Neural progenitor cell (in vitro differentiated cells): Measurements from ENCODE around the gene SMOC2. TPM values are rescaled to one million over a fixed set of nuclear protein-coding genes. Genes with fewer than 3 reads are reported as not detected.

Experiments used
- DNase-seq: peaks from one replicate; pipeline ENCODE4 v3.0.0-alpha.2; 2016; ENCODE audit warnings: low spot score
- H2AFZ ChIP-seq: fragments of 200-600 bp; sonication (generic); replicated peaks from 2 replicates; pipeline ENCODE4 v1.6.1; 2016; ENCODE audit warnings: antibody characterized with exemption
- H3F3A ChIP-seq: fragments of 200-600 bp; sonication (generic); 2 replicates; pipeline ENCODE4 v1.6.1; 2016; ENCODE audit warnings: antibody characterized with exemption, low read depth
- H3K27ac ChIP-seq: fragments of 200-600 bp; sonication (generic); 2 replicates; pipeline ENCODE4 v1.5.1; 2016; ENCODE audit warnings: mild to moderate bottlenecking
- H3K27me3 ChIP-seq: fragments of 200-600 bp; sonication (generic); 2 replicates; pipeline ENCODE4 v1.6.1; 2016; ENCODE audit warnings: mild to moderate bottlenecking, moderate library complexity
- H3K36me3 ChIP-seq: fragments of 200-600 bp; sonication (generic); 2 replicates; pipeline ENCODE4 v1.5.1; 2016
- H3K4me1 ChIP-seq: fragments of 200-600 bp; sonication (generic); 2 replicates; pipeline ENCODE4 v1.6.1; 2016; ENCODE audit warnings: mixed run types
- H3K4me2 ChIP-seq: fragments of 200-600 bp; sonication (generic); 2 replicates; pipeline ENCODE4 v1.6.1; 2016
- H3K4me3 ChIP-seq: fragments of 200-600 bp; sonication (generic); 2 replicates; pipeline ENCODE4 v1.5.1; 2016
- H3K79me2 ChIP-seq: fragments of 200-600 bp; sonication (generic); 2 replicates; pipeline ENCODE4 v1.6.1; 2016; ENCODE audit warnings: low read depth
- H3K9ac ChIP-seq: fragments of 200-600 bp; sonication (generic); 2 replicates; pipeline ENCODE4 v1.6.1; 2016
- H3K9me3 ChIP-seq: fragments of 200-600 bp; sonication (generic); 2 replicates; pipeline ENCODE4 v1.5.1; 2016; ENCODE audit warnings: low read depth
- H4K20me1 ChIP-seq: fragments of 200-600 bp; sonication (generic); 2 replicates; pipeline ENCODE4 v1.6.1; 2016; ENCODE audit warnings: low read depth
- H3K27ac Mint-ChIP-seq: 3 replicates; pipeline ENCODE4 v1.8.0; 2021; ENCODE audit warnings: mixed read lengths
- H3K27me3 Mint-ChIP-seq: 2 replicates; pipeline ENCODE4 v1.8.0; 2022; ENCODE audit warnings: low read depth, mild to moderate bottlenecking, inconsistent platforms, moderate library complexity, mixed read lengths; ENCODE audit not compliant: insufficient read depth
- H3K36me3 Mint-ChIP-seq: 3 replicates; pipeline ENCODE4 v1.8.0; 2021; ENCODE audit warnings: mixed read lengths
- H3K4me1 Mint-ChIP-seq: 3 replicates; pipeline ENCODE4 v1.8.0; 2021; ENCODE audit warnings: mixed read lengths
- H3K4me3 Mint-ChIP-seq: 3 replicates; pipeline ENCODE4 v1.8.0; 2021; ENCODE audit warnings: mild to moderate bottlenecking, moderate library complexity, mixed read lengths
- H3K9me3 Mint-ChIP-seq: 3 replicates; pipeline ENCODE4 v1.8.0; 2020; ENCODE audit warnings: mixed read lengths
- CTCF ChIP-seq: fragments of 200-600 bp; sonication (generic); IDR thresholded peaks from 2 replicates; pipeline ENCODE4 v1.5.1; 2017; ENCODE audit warnings: antibody characterized with exemption, mild to moderate bottlenecking
- EZH2 ChIP-seq: fragments of 200-600 bp; sonication (generic); IDR thresholded peaks from 2 replicates; pipeline ENCODE4 v1.6.1; 2017; ENCODE audit warnings: antibody characterized with exemption, mild to moderate bottlenecking, moderate library complexity
- EZH2phosphoT487 ChIP-seq: fragments of 200-600 bp; sonication (generic); IDR thresholded peaks from 2 replicates; pipeline ENCODE4 v1.6.1; 2017; ENCODE audit warnings: antibody characterized with exemption
- total RNA-seq: library from RNA; depleted of rRNA; stranded (reverse); fragments of >200 nt; gene quantifications from 2 replicates; pipeline ENCODE4 v1.2.3, GENCODE V29; 2015; ENCODE audit warnings: low replicate concordance

SMOC2 gene
- total RNA-seq, 1 donor from 2014 or later, result 0.75 TPM

GRCh38 chr6:168518348-168518745 is 77.4 kb downstream of the SMOC2 start:
- Histone ChIP-seq H3K27ac (no peak overlapping the region), H3K79me2 (no peaks in the 10 kb centered on the region), H3K27me3 (no peaks in the 10 kb centered on the region), H3K4me3 (no peak overlapping the region), H2AFZ (no peak overlapping the region), H4K20me1 (no peaks in the 10 kb centered on the region), H3K9me3 (no peaks in the 10 kb centered on the region), H3K9ac (no peak overlapping the region), H3F3A (peaks cover 10% of the 10 kb centered on the region), H3K36me3 (no peaks in the 10 kb centered on the region), H3K4me1 (no peaks in the 10 kb centered on the region), H3K4me2 (no peak overlapping the region)
- DNase-seq, result no peak
- Mint-ChIP-seq H3K27ac (no peak overlapping the region), H3K9me3 (no peaks in the 10 kb centered on the region), H3K36me3 (no peaks in the 10 kb centered on the region), H3K27me3 (peaks cover 2% of the 10 kb centered on the region), H3K4me1 (peaks cover 21% of the 10 kb centered on the region), H3K4me3 (no peak overlapping the region)
- no peak for TF ChIP-seq EZH2phosphoT487
- no peak for TF ChIP-seq CTCF
- no peak for TF ChIP-seq EZH2

- Mint-ChIP-seq H3K27ac (no peak overlapping the region), H3K27me3 (peaks cover 2% of the 10 kb centered on the region), H3K36me3 (no peaks in the 10 kb centered on the region), H3K4me1 (peaks cover 21% of the 10 kb centered on the region), H3K4me3 (no peak overlapping the region), H3K9me3 (no peaks in the 10 kb centered on the region)
- Histone ChIP-seq H4K20me1 (no peaks in the 10 kb centered on the region), H3K36me3 (no peaks in the 10 kb centered on the region), H3K4me1 (no peaks in the 10 kb centered on the region), H3K4me2 (no peak overlapping the region), H3F3A (peaks cover 10% of the 10 kb centered on the region), H3K27ac (no peak overlapping the region), H3K27me3 (no peaks in the 10 kb centered on the region), H3K9me3 (no peaks in the 10 kb centered on the region), H3K79me2 (no peaks in the 10 kb centered on the region), H3K4me3 (no peak overlapping the region), H3K9ac (no peak overlapping the region), H2AFZ (no peak overlapping the region)
- no peak for DNase-seq
- no peak for TF ChIP-seq EZH2
- TF ChIP-seq CTCF, result no peak
- no peak for TF ChIP-seq EZH2phosphoT487
Observed at GRCh38 chr6:168518867-168519266, 77.9 kb downstream of the SMOC2 start.

- H3K27me3 ChIP-seq, result no peaks in the 10 kb centered on the region
- peaks cover 2% of the 10 kb centered on the region for H3K27me3 Mint-ChIP-seq
- no peaks in the 10 kb centered on the region for H3K79me2 ChIP-seq
- DNase-seq, result no peak
- no peak overlapping the region for H3K4me3 ChIP-seq
- H3F3A ChIP-seq, result peaks cover 10% of the 10 kb centered on the region
- H2AFZ ChIP-seq, result no peak overlapping the region
- H3K9me3 ChIP-seq, result no peaks in the 10 kb centered on the region
- no peak overlapping the region for H3K4me3 Mint-ChIP-seq
- H3K36me3 Mint-ChIP-seq, result no peaks in the 10 kb centered on the region
- no peaks in the 10 kb centered on the region for H3K36me3 ChIP-seq
- no peak overlapping the region for H3K27ac Mint-ChIP-seq
- H3K4me1 Mint-ChIP-seq, result peaks cover 14% of the 10 kb centered on the region
- H3K4me1 ChIP-seq, result peaks cover 6% of the 10 kb centered on the region
- no peak overlapping the region for H3K27ac ChIP-seq
- H4K20me1 ChIP-seq, result no peaks in the 10 kb centered on the region
- H3K4me2 ChIP-seq, result no peak overlapping the region
- H3K9me3 Mint-ChIP-seq, result no peaks in the 10 kb centered on the region
- TF ChIP-seq CTCF, result no peak
- no peak for TF ChIP-seq EZH2
- TF ChIP-seq EZH2phosphoT487, result no peak
- no peak overlapping the region for H3K9ac ChIP-seq
Observed at GRCh38 chr6:168520233-168520632, 79.2 kb downstream of the SMOC2 start.
